ENCODE data around the gene HDAC4. TPM values are rescaled to one million over a fixed set of nuclear protein-coding genes. Genes with fewer than 3 reads are reported as not detected.

The HDAC4 gene
- total and polyA plus RNA-seq, 2 donors (not counting 1 experiment from before 2014, with no cell fraction given), result 13.5 to 46.0 TPM

DNA sequence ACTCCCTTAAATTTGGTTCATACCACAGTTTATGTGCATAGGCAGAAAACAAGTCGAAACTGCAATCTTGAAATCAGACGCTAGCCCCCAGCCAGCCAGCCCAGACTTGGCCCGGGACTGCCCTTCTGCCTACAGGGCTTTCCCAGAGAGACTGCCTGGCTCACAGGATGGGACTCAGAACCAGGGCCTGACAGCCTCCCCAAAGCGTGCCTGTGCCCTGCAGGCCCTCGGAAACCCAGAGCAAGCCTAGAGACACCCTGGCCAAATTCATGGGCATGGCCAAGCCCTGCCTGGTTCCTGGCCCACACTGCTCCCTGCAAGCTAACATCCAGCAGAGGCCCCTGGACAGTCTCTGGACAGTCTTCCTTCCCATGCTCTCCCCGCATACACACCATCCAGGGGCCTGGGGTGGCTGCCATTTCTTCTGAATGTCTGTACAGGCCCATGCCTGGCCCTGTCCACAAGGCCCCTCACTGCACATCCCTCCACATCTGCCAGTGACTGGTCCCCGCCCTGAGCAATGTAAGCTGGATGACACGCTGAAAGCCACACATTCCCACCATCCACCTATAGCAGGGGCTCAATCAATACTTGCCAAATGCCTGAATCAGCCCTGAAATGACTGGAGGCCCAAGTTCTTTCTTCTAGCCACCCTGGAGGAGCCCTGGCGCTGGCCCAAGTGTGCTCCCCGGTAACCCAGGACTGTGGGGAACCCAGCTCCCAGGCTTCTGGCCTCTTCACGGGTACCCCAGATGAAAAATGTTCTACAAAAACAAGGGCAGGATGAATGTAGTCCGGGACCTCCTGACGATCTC lies 73.1 kb downstream of the HDAC4 start:
- WGBS (ENCODE audit: insufficient coverage), result 90% methylated on average over 11 of the region's 13 CpGs
- POLR2A ChIA-PET, result no interaction called here
- no peak overlapping the region for H3K27ac Mint-ChIP-seq
- CTCF ChIA-PET, result no interaction called here
- no peak overlapping the region for H3K4me3 Mint-ChIP-seq
- Histone ChIP-seq H2AFZ (ENCODE audit: insufficient read depth, low read depth, low read length, poor library complexity, severe bottlenecking) (no peak overlapping the region), H3K36me3 (replicated peaks in 1 of 2; ENCODE audit: control extremely low read depth in 1 of 2, control insufficient read depth in 1 of 2, extremely low read depth in 1 of 2, insufficient read depth in 2 of 2, low read length in 1 of 2) (no peaks in the 10 kb centered on the region), H3K9me3 (ENCODE audit: control extremely low read depth in 1 of 3, control insufficient read depth in 2 of 3, insufficient read depth in 1 of 3, low read length in 2 of 3) (no peaks in the 10 kb centered on the region), H3K4me3 (ENCODE audit: control extremely low read depth in 1 of 5, extremely low read depth in 1 of 5, insufficient read depth in 1 of 5, low read depth in 2 of 5, low read length in 4 of 5) (no peak overlapping the region), H3K79me2 (ENCODE audit: control insufficient read depth, insufficient read depth, low read length) (peaks cover 35% of the 10 kb centered on the region), H3K27ac (ENCODE audit: low read length in 2 of 2) (no peak overlapping the region), H3K9ac (ENCODE audit: low read length) (no peak overlapping the region), H3K4me1 (ENCODE audit: control insufficient read depth in 2 of 2, insufficient read depth in 2 of 2, low read length in 2 of 2) (peaks cover 7 to 13% of the 10 kb centered on the region in 2 donors), H4K20me1 (ENCODE audit: control insufficient read depth, insufficient read depth, low read length, poor library complexity, severe bottlenecking) (no peaks in the 10 kb centered on the region), H3K27me3 (replicated peaks in 1 of 4; ENCODE audit: control extremely low read depth in 1 of 4, control insufficient read depth in 3 of 4, insufficient read depth in 4 of 4, low read length in 3 of 4) (no peaks in the 10 kb centered on the region), H3K4me2 (replicated peaks; ENCODE audit: low read depth, low read length, poor library complexity, severe bottlenecking) (no peak overlapping the region)
- TF ChIP-seq, protein P1, sequence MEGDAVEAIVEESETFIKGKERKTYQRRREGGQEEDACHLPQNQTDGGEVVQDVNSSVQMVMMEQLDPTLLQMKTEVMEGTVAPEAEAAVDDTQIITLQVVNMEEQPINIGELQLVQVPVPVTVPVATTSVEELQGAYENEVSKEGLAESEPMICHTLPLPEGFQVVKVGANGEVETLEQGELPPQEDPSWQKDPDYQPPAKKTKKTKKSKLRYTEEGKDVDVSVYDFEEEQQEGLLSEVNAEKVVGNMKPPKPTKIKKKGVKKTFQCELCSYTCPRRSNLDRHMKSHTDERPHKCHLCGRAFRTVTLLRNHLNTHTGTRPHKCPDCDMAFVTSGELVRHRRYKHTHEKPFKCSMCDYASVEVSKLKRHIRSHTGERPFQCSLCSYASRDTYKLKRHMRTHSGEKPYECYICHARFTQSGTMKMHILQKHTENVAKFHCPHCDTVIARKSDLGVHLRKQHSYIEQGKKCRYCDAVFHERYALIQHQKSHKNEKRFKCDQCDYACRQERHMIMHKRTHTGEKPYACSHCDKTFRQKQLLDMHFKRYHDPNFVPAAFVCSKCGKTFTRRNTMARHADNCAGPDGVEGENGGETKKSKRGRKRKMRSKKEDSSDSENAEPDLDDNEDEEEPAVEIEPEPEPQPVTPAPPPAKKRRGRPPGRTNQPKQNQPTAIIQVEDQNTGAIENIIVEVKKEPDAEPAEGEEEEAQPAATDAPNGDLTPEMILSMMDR (IDR thresholded peaks at IDR 0.05), result no peak
- no peak for TF ChIP-seq EZH2 (IDR thresholded peaks at IDR 0.05; ENCODE audit: borderline replicate concordance, insufficient read depth, low read depth, low read length, poor library complexity, severe bottlenecking)
- no peak for ATAC-seq (ENCODE audit: low read depth)
- H3K27me3 Mint-ChIP-seq, result no peaks in the 10 kb centered on the region
- intact Hi-C loops (cut with micrococcal nuclease), result no loop called here
- H3K9me3 Mint-ChIP-seq (ENCODE audit: insufficient read depth), result no peaks in the 10 kb centered on the region
- peaks cover 20% of the 10 kb centered on the region for H3K4me1 Mint-ChIP-seq
- DNase-seq, result no peak

DNA sequence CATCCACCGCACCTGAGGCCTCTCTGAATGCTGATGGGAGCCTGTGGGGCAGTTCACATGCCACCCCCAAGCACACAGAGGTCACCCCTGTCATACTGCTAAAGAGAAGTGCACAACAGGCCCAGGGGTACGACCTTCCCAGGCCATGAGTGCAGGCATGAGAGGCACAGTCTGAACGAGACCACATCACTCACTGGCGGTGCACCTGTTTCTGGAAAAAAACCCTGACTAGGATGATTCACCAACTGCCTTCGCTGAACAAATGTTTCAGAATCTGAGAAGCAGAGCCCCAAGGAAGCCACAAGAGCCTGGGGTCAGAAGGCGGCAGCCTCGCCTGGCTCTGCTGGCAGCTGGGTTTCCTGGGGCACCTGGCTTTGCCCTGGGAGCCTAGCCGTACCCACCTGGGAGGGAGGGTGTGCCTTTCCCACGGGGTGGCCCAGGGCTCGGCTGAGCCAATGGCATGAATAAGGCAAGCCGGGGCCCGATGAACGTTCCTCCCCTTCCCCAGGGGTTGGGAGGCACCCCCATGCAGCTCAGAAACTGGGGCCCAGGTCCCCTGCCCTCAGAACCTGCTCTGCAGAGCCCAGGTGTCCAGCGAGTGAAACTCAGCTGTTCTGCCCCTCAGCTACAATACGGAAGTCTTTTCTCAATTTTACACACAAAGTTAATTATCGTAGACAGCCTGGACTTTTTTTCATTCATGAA lies 73.8 kb downstream of the HDAC4 start:
- intact Hi-C loops (cut with micrococcal nuclease), result no loop called here
- peak; percentile 66 for ATAC-seq (ENCODE audit: low read depth)
- peaks cover 28% of the 10 kb centered on the region for H3K4me1 Mint-ChIP-seq
- H3K9ac ChIP-seq (ENCODE audit: low read length), result no peak overlapping the region
- H3K27me3 Mint-ChIP-seq, result no peaks in the 10 kb centered on the region
- H3K36me3 ChIP-seq (replicated peaks in 1 of 2; ENCODE audit: control extremely low read depth in 1 of 2, control insufficient read depth in 1 of 2, extremely low read depth in 1 of 2, insufficient read depth in 2 of 2, low read length in 1 of 2), result no peaks in the 10 kb centered on the region
- ChIA-PET CTCF (no interaction called here), POLR2A (no interaction called here)
- H3K4me2 ChIP-seq (replicated peaks; ENCODE audit: low read depth, low read length, poor library complexity, severe bottlenecking), result peak overlapping the region; percentile 49
- 16% methylated on average over 15 of the region's 16 CpGs for WGBS (ENCODE audit: insufficient coverage)
- DNase-seq, result peak; percentile 32
- H3K9me3 Mint-ChIP-seq (ENCODE audit: insufficient read depth), result no peaks in the 10 kb centered on the region
- peaks cover 0 to 3% (median 2%) of the 10 kb centered on the region in 3 donors for H3K9me3 ChIP-seq (ENCODE audit: control extremely low read depth in 1 of 3, control insufficient read depth in 2 of 3, insufficient read depth in 1 of 3, low read length in 2 of 3)
- no peak overlapping the region for H3K27ac ChIP-seq (ENCODE audit: low read length in 2 of 2)
- H2AFZ ChIP-seq (ENCODE audit: insufficient read depth, low read depth, low read length, poor library complexity, severe bottlenecking), result peak overlapping the region; percentile 27
- peak overlapping the region; percentile 53 for H3K27ac Mint-ChIP-seq
- H4K20me1 ChIP-seq (ENCODE audit: control insufficient read depth, insufficient read depth, low read length, poor library complexity, severe bottlenecking), result no peaks in the 10 kb centered on the region
- no peak for TF ChIP-seq EZH2 (IDR thresholded peaks at IDR 0.05; ENCODE audit: borderline replicate concordance, insufficient read depth, low read depth, low read length, poor library complexity, severe bottlenecking)
- TF ChIP-seq, protein P1 (IDR thresholded peaks at IDR 0.05), result no peak
- H3K27me3 ChIP-seq (replicated peaks in 1 of 4; ENCODE audit: control extremely low read depth in 1 of 4, control insufficient read depth in 3 of 4, insufficient read depth in 4 of 4, low read length in 3 of 4), result no peaks in the 10 kb centered on the region
- no peak overlapping the region for H3K4me3 Mint-ChIP-seq
- peaks cover 15 to 20% of the 10 kb centered on the region in 2 donors for H3K4me1 ChIP-seq (ENCODE audit: control insufficient read depth in 2 of 2, insufficient read depth in 2 of 2, low read length in 2 of 2)
- H3K79me2 ChIP-seq (ENCODE audit: control insufficient read depth, insufficient read depth, low read length), result peaks cover 31% of the 10 kb centered on the region
- H3K4me3 ChIP-seq (ENCODE audit: control extremely low read depth in 1 of 5, extremely low read depth in 1 of 5, insufficient read depth in 1 of 5, low read depth in 2 of 5, low read length in 4 of 5), result no peak overlapping the region
